NCI-H2081 (cell line): ENCODE results near the gene MYH9.
A peak's percentile ranks its signal among the peaks of the same experiment; 100 is the strongest.

Experiments used
- DNase-seq, 2 experiments: peaks; one replicate each; lab custom pipeline; 2025; lab: John Stamatoyannopoulos, UW

MYH9 gene

DNA sequence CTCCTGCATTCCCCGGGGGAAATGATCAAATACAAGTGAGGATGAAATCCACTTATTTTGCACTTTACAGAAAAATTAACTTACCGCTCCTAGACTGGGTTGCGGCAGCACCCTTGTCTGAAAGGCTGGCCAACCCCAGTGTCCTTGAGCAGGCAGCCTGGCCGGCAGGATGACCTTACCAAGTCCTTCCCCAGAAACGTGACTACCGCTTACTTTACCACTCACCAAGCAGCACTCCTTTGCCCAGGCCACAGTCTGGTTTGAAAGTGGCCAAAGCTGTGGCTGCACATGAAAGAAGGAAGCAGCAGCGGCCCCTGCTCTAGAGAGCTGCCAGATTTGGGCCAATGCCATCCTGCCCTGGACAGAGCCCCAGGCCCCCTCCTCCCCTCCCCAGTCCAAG is 20.3 kb downstream of the MYH9 start:
- DNase-seq = no peak

DNA sequence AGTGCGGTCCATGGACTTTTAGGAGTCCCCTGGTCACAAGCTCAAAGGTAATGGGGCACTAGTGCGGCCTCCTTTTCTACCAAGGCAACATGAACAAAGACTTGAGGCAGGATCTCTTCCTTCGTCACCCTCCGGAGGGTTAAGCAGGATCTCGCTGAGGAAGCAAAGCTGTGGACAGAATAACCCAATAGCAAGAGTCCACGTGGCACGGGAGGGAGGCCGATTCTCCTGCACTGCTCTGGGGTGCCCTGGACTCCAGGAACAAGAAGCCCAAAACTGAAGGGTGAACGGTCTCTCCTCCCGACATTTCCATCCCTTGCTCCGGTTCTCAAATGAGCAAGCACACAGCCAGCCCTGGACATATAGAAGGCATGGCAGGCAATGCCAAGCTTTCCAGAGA is 20.7 kb downstream of the MYH9 start:
- no peak for DNase-seq

DNA sequence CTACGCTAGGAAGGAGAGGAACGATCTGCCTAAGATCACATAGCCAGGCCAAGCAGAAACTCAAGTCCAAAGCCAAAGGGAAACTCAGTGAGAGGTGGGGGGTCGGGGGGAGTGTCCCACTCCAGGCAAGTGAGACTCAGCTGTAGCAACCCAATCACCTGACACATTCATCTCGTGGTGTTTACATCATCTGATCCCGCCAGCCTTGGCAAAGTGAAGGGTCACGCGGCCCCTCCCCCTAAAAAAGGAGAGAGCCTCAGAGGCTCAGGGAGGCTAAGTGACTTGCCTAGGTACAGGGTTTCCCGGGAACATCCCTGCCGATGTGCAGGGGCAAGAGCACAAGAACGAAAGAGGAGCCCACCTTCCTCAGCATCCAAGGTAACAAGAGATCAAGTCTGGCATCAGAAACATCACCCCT is 21.5 kb downstream of the MYH9 start:
- DNase-seq = no peak

DNA sequence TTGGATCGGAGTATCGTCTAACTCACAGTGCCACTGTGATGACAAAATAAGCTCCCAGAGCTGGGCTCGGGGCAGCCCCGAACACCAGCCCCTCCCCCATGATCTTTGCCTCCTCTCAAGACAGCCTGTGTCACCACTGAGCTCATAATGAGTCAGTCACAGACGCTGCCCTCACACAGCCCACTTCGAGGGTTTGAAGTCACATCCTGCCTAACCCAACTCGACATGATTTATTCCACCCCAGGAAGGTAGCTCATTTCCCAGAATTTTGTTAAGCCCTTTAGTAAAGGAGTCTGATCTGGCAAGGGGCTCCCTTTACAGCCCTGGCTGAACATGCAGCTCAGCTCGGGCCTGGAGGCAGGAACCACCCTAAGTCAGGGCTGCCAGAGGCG is 22.8 kb downstream of the MYH9 start:
- DNase-seq = no peak

DNA sequence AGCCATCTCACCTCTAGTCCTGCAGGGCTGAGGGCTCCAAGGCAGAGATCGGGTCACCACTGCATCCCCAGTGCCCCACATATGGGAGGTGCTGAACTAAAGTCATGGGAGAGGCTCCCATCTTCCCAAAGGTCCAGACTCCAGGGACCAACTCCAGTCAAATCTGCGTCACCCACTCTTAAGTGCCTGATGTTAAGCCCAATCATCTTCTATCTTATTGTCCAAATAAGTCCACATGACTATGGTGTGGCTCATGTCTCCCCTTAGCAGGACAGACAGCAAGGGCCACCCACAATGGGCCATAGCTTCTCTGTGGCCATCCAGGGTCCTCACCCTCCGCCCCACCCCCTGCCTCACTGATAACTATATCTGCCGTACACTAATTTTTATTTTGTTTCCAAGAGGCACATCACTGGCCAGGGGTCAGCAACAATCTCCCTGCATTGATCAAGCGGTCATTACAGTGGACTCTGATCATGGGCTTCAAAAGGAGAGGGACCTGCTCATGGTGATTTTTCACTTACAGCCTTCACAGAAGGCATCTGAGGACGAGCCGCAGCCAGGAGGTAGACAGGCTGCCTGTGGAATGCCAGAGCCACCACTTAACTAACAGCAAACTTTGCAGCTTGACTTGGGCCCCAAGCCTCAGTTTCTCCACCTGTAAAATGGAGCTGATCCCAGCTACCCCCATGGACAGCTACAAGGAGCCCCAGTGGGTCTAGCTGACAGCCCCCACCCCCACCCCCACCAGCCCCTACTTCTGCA is 23.3 kb downstream of the MYH9 start:
- no peak for DNase-seq

DNA sequence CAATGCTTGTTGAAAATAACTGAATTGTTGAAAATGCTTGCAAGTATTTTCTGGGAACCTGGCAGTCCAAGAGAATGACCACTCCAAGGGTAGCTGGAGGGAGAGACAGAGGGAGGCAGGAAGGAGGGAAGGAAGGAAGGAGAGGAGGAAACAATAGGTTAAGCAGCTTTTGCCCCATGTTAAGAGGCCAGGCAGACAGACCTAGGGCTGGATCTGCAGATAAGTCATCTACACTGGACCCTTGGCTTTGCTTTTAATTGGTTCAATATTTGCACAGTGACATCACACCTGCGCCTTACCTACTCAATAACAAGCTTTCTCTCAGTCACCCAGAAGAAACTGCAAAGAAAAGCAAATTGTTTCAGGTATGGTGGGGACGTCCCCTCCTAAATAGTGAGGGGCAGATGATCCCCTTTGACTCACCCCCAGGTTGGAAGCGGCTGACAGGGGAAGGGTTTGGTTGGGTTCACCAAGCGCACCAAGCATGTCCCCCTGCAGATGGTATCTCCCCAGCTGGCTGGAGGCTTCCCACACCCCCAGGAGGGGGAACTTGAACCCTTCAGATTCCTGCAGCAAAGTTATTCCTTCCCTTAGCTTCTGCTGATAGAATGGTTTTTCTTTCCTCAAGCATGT is 24.3 kb downstream of the MYH9 start:
- no peak for DNase-seq

DNA sequence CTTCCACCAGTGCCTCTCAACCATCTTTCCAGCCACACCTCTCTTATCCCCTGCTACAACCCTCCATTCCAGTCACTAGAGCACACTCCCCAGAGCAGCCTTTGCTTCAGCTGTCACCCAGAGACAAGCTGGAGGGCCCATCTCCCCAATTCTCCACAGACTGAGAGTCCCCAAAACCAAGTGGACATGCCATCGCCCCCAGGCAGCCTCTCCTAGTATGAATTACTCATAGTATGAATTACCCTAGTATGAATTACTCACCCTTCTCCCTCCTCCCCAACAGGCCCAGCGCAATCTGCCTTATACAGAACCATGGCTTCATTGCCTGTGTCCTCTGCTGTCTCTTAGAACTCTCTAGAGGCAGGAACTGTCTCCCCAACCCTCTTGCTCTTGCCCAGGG is 24.8 kb downstream of the MYH9 start:
- DNase-seq = no peak

DNA sequence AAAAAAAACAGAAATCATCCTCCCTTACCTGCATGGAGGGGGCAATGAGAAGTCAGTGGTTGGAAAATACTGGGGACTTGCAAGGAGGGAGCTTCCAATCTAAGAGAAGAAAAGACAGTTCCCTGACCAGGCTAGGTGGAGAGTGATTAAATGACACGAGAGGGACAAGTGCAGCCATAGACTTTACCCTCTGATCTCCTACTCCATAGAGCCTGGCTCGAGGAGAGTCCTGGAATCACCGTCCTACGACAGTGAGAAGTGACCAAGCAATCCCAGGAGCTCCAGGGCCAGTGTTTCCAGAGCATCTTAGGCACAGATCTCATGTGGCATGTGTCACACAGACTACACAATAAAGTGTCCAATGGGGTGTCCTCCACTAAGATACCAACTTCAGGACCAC is 25.7 kb downstream of the MYH9 start:
- no peak for DNase-seq

DNA sequence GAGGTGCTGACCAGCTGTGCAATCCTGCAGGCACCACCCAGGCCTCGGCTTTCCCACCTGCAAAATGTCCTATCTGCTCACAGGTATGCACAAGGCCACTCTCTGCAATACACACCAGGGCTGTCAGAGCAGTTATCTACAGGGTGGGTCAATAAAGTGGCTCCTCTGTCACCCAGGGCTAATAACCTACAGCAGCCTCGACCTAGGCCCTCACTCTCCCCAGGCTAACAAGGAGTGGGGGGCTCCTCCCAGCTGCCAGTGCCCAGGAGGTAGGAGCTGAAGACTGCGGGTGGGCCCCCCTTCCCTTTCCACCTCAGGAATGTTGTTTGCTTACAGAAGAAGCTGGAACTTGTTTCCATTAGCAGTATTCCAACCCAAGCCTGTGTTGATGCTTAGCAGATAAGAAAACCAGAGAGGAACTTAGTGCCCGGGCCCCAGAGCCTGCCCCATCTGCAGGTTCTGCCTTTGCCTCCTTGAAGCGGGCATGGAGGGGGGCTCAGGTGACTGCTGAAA is 26.8 kb downstream of the MYH9 start:
- no peak for DNase-seq

DNA sequence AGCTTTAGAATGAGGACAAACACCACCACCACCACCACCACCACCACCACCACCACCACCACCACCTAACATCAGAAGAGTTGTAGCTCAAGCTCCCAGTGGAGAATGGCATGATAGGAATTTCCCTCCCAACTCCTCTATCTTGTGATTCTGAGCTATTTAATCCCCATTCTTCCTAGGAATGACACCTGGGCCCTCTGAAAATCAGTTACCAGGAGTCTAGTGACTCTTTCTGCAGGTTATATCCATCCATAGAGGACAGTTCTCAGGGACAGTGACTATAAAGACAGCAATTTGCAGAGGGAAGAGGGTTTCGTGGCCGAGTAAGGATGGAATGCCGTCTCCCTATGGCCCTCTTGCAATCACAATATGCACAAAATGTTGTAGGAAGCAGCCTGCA is 27.8 kb downstream of the MYH9 start:
- DNase-seq = no peak

DNA sequence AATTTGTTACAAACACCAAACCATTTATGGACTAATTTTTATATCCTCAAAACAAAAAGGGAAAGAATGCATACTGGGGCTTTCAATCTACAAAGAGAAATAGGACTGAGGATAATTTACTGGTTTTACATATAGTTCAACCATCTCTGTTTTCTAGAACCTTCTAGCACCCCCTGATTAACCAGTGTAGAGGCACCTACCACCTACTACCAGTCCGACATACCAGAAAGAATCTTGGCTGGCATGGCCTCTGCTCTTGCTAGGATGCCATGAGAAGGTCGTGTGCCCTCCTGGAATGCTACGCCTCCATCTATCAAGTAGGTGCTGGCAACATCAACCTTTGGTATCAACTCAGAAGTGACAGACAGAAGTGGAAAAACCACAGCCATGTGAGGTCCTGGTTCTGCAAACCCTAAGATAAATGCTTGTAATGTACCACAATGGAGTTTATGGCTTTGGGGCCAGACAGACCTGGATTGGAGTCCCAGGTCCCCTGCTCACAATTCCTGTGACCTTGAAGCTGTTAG is 28.2 kb downstream of the MYH9 start:
- DNase-seq = no peak

DNA sequence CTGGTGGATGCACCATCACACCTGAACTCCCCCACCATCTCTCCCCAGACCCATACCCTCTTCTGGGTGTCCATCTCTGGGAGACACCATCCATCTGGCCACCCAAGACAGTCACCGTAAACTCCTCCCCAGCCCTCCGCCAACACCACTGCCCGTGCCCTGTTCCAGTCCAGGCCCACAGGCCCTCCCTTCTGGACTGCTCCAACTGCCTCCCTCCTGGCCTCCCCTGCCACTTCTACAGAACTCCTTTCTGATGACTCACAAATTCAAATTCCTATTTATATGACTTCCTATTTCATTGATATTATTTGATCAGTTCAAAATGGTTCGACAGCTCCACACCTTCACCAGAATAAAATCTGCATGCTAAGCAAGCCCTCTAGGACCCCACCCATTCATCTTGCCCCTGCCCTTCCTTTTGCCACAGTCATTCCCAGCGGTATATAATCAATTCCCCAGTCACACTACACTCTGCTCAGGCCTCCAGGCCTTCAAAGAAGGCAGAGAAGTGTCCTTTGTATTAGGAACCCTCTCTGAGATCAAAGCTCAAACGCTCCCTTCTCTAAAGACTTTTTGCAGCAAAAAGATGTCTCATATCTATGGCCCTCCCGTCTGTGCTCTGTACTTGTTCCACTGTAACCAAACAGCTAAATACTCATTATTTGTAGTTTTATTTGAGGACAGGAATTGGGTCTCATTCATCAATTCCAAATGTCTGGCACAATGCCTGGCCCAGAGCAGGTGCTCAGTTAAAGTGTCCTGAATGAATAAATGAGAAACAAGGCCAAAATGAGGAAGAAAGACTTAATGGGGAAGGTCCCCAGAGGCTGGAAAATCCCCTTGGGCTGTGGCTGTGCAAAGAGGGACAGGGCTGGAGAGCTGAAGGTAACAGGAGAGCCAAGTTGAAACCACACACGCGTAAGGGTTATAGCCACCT is 29.0 kb downstream of the MYH9 start:
- peak in 1 of 2 experiments; percentile 59 for DNase-seq

DNA sequence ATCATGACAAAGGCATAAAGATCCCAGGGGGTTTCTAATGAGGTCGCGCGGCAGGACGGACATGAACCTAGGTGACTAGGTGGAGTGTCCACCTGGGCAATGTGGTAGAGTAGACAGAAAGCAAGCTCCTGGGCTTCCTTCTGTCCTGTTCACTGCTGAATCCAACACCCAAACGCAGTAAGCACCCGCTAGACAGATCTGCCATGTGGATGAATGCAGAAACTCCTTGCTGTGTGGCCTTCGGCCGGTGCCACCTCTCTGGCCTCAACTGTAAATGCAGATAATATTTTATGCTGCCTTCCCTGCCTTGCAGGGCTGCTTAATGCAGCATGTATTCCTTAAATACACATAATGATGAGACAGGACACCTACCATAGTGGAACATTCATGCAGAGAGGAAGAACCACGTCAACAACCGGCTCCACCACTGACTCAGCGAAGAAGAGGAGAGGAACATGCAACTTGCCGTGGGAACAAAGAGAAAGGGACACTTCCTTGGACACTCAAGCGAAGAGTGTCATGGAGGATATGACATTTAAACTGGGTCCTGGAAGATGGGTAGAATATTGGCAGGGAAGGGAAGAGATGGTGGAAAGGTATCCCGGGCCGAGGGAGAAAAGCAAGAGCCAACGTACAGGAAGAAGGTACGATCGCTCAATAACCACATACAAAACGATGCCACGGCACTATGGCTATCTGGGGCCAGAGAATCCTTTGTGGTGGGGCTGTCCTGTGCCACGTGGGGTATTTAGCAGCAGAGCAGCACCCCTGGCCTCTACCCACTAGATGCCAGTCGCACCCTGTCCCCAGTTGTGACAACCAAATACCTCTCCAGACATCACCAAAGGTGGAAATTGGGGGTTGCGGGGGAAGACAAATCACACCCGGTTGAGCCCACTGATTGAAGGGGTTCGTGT is 30.8 kb downstream of the MYH9 start:
- DNase-seq = no peak

DNA sequence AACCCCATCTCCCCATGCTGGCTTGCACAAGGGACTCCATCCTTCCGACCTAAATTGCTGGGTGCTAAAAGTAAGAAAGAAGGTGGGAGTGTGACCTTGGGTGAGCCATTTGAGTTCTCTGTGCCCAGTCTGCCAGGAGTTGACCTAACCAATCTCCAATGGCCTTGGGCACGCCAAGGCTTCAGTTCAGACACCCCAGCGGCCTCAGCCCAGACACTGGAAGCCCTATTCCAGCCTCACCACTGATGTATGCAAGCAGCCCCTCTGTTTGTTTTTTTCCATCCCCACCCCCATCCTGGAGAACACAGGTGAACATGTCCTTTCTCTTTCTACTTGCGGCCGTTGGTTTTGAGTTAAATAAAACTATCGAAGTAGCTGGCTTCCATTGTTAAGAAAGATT is 31.9 kb downstream of the MYH9 start:
- no peak for DNase-seq

DNA sequence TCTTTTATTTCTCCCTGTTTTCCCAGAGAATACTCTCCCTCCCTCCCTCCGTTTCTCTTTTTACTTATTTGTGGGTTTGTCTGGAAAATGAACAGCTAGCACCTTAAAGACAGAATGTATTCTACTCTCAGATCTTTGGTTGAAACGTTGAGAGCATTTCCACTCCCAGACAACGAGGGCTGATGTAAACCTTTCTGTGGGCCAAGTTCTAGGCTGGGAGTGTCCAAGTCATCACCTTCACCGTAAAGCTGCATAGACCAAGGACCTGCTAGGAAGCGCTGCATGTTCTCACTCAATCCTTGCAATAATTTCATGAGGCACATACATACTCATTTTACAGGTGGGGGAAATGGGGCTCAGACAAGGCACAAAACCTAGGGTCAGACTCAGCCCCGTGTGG is 32.4 kb downstream of the MYH9 start:
- DNase-seq = no peak

DNA sequence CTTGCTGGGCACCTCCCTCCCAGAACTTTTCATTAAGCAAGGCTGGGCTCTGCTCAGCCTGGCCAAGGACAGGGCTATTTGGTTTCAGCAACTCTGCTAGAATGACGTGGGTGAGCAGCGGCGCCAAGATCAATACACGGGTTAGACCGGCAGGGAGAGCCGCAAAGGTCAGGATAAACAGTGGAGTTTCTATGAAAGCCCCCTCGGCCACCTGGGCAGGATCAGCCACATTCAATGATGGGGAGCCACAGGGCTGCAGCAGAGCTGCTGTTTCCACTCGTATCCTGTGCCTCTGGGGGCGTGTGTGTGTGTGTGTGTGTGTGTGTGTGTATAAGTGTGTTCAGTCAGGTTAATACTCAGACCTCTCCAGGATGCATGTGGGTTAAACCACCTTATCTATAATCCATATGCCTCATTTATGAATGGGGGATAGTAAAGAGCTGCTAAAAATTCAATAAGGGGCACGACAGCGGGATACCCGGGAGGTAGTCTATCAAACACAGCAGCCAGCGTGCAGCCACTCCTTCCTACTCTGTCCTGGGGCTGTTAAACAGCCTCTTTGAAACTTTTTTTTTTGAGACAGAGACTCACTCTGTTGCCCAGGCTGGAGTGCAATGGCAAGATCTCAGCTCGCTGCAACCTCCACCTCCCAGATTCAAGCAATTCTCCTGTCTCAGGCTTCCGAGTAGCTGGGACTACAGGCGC is 34.8 kb downstream of the MYH9 start:
- no peak for DNase-seq

DNA sequence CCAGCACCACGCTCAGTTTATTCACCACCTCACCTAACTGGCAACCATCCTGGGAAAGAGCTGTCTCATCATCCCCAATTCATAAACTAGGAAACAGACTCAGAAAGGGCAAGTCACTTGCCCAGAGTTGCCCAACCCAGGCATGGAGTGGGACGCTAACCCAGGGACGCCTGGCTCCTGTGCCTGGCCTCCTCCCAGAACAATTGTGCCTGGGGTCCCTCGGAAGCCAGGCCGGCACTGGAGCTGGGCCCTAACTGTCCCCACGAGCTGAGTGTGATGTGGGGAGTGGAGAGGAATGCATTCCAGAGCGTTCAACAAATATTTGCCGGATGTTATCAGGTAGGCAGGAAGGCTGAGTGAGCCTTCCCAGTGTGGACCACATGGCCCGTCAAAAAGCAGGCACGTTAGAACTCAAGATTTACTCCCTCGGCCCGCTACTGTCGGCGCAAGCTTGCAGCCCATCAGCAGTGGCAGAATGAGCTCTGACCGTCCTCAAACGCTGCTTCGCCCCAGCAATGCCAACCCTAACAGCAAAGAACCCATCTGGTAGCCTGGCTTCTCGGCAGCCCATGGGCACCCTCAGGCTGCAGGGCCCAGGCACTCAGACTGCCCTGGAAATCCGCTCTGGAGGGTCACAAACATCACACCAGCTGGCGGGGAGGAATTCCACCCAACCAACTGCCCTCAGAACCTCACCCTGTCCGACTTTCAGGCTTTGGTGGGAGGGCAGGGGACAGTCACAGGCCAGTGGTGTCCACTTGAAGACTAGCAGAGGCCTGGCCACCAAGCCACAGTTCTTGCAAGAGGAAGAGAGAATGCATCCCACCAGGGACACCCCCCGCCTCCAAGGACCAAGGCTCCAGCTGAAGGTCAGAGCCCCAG is 35.6 kb downstream of the MYH9 start:
- no peak for DNase-seq

DNA sequence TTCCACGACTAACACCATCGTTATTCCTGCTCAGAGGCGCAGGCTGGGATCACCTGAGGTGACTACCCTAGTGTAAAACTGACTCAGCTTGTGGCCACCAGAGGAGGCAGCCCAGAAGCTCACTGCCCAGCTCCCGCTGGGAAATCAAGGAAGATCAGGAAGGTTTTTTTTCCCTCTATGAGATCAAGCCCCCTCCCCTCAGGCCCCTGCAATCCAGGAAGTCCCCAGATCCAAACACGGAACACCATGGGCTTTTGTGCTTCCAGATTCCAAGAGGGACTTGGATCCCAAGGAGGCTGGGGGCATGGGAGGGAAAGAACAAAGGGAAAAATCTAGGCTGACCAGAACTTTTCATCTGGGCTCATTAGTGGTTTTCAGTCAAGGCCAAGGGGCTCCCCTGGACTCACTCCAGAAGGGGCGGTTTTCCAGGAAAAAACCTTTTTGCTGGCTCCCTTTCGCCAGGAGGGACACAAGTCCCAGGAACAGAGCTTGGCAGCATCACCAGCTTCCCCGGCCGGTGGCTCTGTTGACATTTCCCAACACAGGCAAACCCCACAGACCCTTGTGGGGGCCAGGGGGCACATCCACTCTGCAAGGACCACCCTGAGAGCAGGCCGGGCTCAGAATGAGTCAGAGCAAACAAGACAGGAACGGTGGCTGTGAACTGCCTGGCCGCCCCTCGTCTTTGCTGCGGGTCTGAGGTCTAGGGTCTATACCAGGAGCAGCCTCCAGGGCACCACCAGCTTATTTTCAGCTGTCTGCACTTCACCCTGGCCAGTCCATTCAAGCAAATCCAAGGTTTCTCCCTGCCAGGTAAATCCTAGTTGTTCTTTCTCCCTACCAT is 36.8 kb downstream of the MYH9 start:
- no peak for DNase-seq

DNA sequence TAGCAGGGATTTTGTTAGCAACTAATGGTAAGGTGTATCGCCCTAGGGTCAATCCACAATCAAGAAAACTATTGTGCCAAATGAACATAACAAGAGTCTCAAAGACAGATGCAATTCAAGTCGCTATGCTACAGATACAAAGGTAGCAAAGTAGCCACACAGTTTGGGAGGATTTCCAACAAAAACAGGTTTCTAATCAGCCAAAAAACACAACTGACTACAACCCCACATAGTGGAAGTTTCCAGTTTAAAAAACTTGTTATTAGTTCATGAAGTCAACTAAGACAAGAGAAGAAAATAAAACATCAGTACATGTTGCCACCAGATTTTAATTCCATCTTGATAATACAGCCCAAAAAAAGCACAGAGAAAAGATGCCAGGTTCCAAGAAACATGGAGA is 38.0 kb downstream of the MYH9 start:
- no peak for DNase-seq
